GM12878 (cell line): ENCODE measurements around the gene CCDC51. TPM values are rescaled to one million over a fixed set of nuclear protein-coding genes. Genes with fewer than 3 reads are reported as not detected.
A peak's percentile ranks its signal among the peaks of the same experiment; 100 is the strongest.

ENCODE experiments used
- ATAC-seq: fragments of 200-7000 bp; cut with Tn5 transposase; 3 replicates; pipeline ENCODE4 v1.9.1; 2020; ENCODE audit warnings: mild to moderate bottlenecking, moderate library complexity
- BruUV-seq: library from RNA; stranded (reverse); fragments of 400-500 nt; replicated peaks from 2 replicates; lab custom pipeline; 2021; lab: Mats Ljungman, UMichigan
- CTCF ChIA-PET: fragments of 300-600 bp; sonication (Branson Sonifier 250); formaldehyde crosslinking; extraction: SDS; loops from one replicate; lab custom pipeline; 2021; ENCODE audit warnings: inconsistent platforms; lab: Yijun Ruan, JAX
- POLR2A ChIA-PET: fragments of 350-600 bp; formaldehyde crosslinking; extraction: SDS; loops from one replicate; lab custom pipeline; 2021; ENCODE audit warnings: inconsistent platforms; lab: Charles Lee
- RAD21 ChIA-PET: fragments of 300-600 bp; sonication (Branson Sonifier 250); formaldehyde crosslinking; loops from one replicate; lab custom pipeline; 2023; ENCODE audit warnings: antibody characterized with exemption; ENCODE audit not compliant: unreplicated experiment; lab: Charles Lee
- SMC1A ChIA-PET: fragments of 300-600 bp; sonication (Branson Sonifier 250); formaldehyde crosslinking; loops from one replicate; lab custom pipeline; 2023; ENCODE audit not compliant: unreplicated experiment, uncharacterized antibody; lab: Charles Lee
- DNase-seq: peaks from one replicate; pipeline ENCODE4 v3.0.0-alpha.2; 2011; ENCODE audit warnings: low read depth, low spot score
- FAIRE-seq: peaks from 3 replicates; lab custom pipeline; 2011; peaks lifted over from hg19 to GRCh38; lab: Jason Lieb, UNC
- H2AFZ ChIP-seq: 2 replicates; pipeline ENCODE4 v1.6.0; 2011; ENCODE audit warnings: low read depth, low read length, control low read depth; ENCODE audit not compliant: control insufficient read depth
- H3K27ac ChIP-seq: 2 replicates; pipeline ENCODE4 v1.5.1; 2011; ENCODE audit warnings: control low read depth; ENCODE audit not compliant: control insufficient read depth, insufficient read depth
- H3K27me3 ChIP-seq, 2 experiments: replicated peaks in 1 of 2; 2 replicates each; pipeline versions ENCODE4 v1.6.0 to v1.6.1; 2011; ENCODE audit warnings: low read length in 1 of 2; ENCODE audit not compliant: control insufficient read depth in 2 of 2, insufficient read depth in 2 of 2
- H3K36me3 ChIP-seq, 2 experiments: 2 replicates each; pipeline ENCODE4 v1.5.1; 2011; ENCODE audit warnings: low read length in 1 of 2; ENCODE audit not compliant: control insufficient read depth in 2 of 2, insufficient read depth in 2 of 2
- H3K4me1 ChIP-seq: 2 replicates; pipeline ENCODE4 v1.6.1; 2011; ENCODE audit warnings: mild to moderate bottlenecking, low read length, moderate library complexity, mixed read lengths; ENCODE audit not compliant: control insufficient read depth, insufficient read depth
- H3K4me2 ChIP-seq: 2 replicates; pipeline ENCODE4 v1.6.0; 2011; ENCODE audit warnings: control low read depth; ENCODE audit not compliant: control insufficient read depth, insufficient read depth
- H3K4me3 ChIP-seq: fragments of 200-600 bp; sonication (generic); 2 replicates; pipeline ENCODE4 v1.5.1; 2016
- H3K79me2 ChIP-seq: 2 replicates; pipeline ENCODE4 v1.6.0; 2011; ENCODE audit warnings: low read length; ENCODE audit not compliant: control insufficient read depth, insufficient read depth
- H3K9ac ChIP-seq: 2 replicates; pipeline ENCODE4 v1.8.0; 2011; ENCODE audit warnings: low read length, control low read depth, mixed read lengths; ENCODE audit not compliant: control insufficient read depth, insufficient read depth
- H3K9me3 ChIP-seq: replicated peaks from 3 replicates; pipeline ENCODE4 v1.5.1; 2011; ENCODE audit warnings: mild to moderate bottlenecking, low read length; ENCODE audit not compliant: control insufficient read depth, insufficient read depth
- H4K20me1 ChIP-seq: 2 replicates; pipeline ENCODE4 v1.6.0; 2011; ENCODE audit not compliant: control insufficient read depth, insufficient read depth
- CBX5 ChIP-seq: sonication (generic); IDR thresholded peaks from 2 replicates; pipeline ENCODE4 v1.6.1; 2016; ENCODE audit warnings: low read depth, moderate library complexity, mild to moderate bottlenecking, inconsistent platforms
- POLR2AphosphoS5 ChIP-seq: IDR thresholded peaks from 2 replicates; pipeline ENCODE4 v1.6.1; 2011; ENCODE audit warnings: mild to moderate bottlenecking, low read length, inconsistent platforms
- ZBTB33 ChIP-seq: fragments of 450-650 bp; IDR thresholded peaks from 2 replicates; pipeline ENCODE4 v1.6.1; 2017; ENCODE audit warnings: mild to moderate bottlenecking
- ZNF687 ChIP-seq: fragments of 450-650 bp; IDR thresholded peaks from 2 replicates; pipeline ENCODE4 v1.6.1; 2017; ENCODE audit warnings: mild to moderate bottlenecking, moderate library complexity
- WGBS: methylation state at CpG from one replicate; pipeline ENCODE4 v1.1.6; 2016; ENCODE audit warnings: low lambda C conversion rate; ENCODE audit not compliant: insufficient replicate concordance, insufficient coverage; ENCODE audit errors: missing lambda C conversion rate; 5-methylcytosine and 5-hydroxymethylcytosine counted together
- in situ Hi-C: fragments of 300-500 bp; cut with MboI; formaldehyde crosslinking; loops from 9 replicates; pipeline ENCODE4 v1.14.3; 2018; ENCODE audit warnings: mixed read lengths
- intact Hi-C: fragments of 100-400 bp; cut with micrococcal nuclease; formaldehyde crosslinking; loops from one replicate; pipeline ENCODE4 v1.14.2; 2022; ENCODE audit not compliant: unreplicated experiment
- polyA plus RNA-seq, 11 experiments: library from polyadenylated mRNA; depleted of rRNA in 4 of 11; unstranded in 6 of 11; stranded (reverse) in 5 of 11; fragments of >200 nt; fragmentation: Nextera tagmentation in 4 of 11; fragmentation: Illumina TruSeq in 1 of 11; extraction: Ambion mirVana in 4 of 11; extraction: Trizol in 1 of 11; gene quantifications; 1 replicate in 1 of 11; 2 replicates in 10 of 11; pipeline versions ENCODE4 v1.2.1 to v1.2.3, GENCODE V29; 2011 to 2016; ENCODE audit warnings: inconsistent platforms in 2 of 11, missing spikeins in 2 of 11, low read depth in 1 of 11
- total RNA-seq, 4 experiments: library from RNA; depleted of rRNA in 3 of 4; stranded (reverse); fragments of >200 nt in 3 of 4; fragmentation: Illumina TruSeq in 1 of 4; extraction: Trizol in 1 of 4; gene quantifications; 2 replicates each; pipeline versions ENCODE4 v1.2.1 to v1.2.3, GENCODE V29; 2013 to 2021

CCDC51 gene
- total and polyA plus RNA-seq, 10 of the 15 experiments (the other 5 are each of a cell fraction or from before 2014, with no cell fraction given): 10.6 to 54.9 (median 28.5) TPM

- CTCF ChIA-PET: interaction anchor here (0.6 to 6.1 kb wide), 8 partner anchors 33 to 275 kb away, joined by 3 to 58 read pairs (median 9); no protein-coding TSS in a partner anchor
- FAIRE-seq: no peak
- Histone ChIP-seq H3K27me3 (no peaks in the 10 kb centered on the region), H3K9me3 (no peaks in the 10 kb centered on the region), H2AFZ (no peak overlapping the region), H3K9ac (peak overlapping the region; percentile 56; the same call in 1 of the 2 replicates), H3K4me1 (peaks cover 51% of the 10 kb centered on the region), H4K20me1 (no peaks in the 10 kb centered on the region), H3K36me3 (peaks cover 9 to 12% of the 10 kb centered on the region in 2 experiments; a peak in 3 of 4 replicates)
- no TSS peak for BruUV-seq
- POLR2A ChIA-PET: interaction anchor here (0.6 to 10.0 kb wide), 6 partner anchors 13 to 908 kb away, joined by 3 to 91 read pairs (median 4); partner anchors contain the start of genes ATRIP, CCDC51, PFKFB4 and TMA7
- in situ Hi-C loops: no loop called here
- TF ChIP-seq CBX5: no peak
- peak; percentile 73; the same call in 1 of the 2 replicates for TF ChIP-seq ZBTB33
- peak; percentile 25; the same call in 1 of the 2 replicates for TF ChIP-seq POLR2AphosphoS5
- TF ChIP-seq ZNF687: no peak
- TF ChIP-seq, all 136 proteins: peak for 2
- Histone ChIP-seq H3K79me2 (peaks cover 68% of the 10 kb centered on the region), H3K4me3 (0 out of 2 replicates have a peak overlapping the region, but pooled peaks have one; percentile 34), H3K4me2 (peak overlapping the region; percentile 100), H3K27ac (0 out of 2 replicates have a peak overlapping the region, but pooled peaks have one; percentile 59)
- intact Hi-C loops: no loop called here
- ATAC-seq (no peak), DNase-seq (no peak)
- ChIA-PET RAD21 (interaction anchor here (0.8 to 1.4 kb wide), 5 partner anchors 33 to 166 kb away, joined by 3 to 6 read pairs (median 4); partner anchors contain the start of genes PFKFB4 and SLC26A6), SMC1A (interaction anchor here (0.6 to 4.2 kb wide), 7 partner anchors 33 to 541 kb away, joined by 3 to 22 read pairs (median 4); partner anchors contain the start of gene PFKFB4)
- 95% methylated on average over 29 of the region's 29 CpGs for WGBS
These were observed 29.4 kb upstream of the CCDC51 start for GRCh38 chr3:48469046-48469915.
